ENCODE results near the gene TCERG1L. TPM values are rescaled to one million over a fixed set of nuclear protein-coding genes. Genes with fewer than 3 reads are reported as not detected.

The TCERG1L gene
- total RNA-seq, 2 experiments from 2014 or later, result 0.06 TPM; not detected in 1

GRCh38 chr10:131173484-131174210 is 137.9 kb downstream of the TCERG1L start:
- intact Hi-C loops (cut with DNase I, micrococcal nuclease), result no loop called here
- no peak overlapping the region for H3K4me3 ChIP-seq (ENCODE audit: low read length)
- DNase-seq (no peak), ATAC-seq (ENCODE audit: poor library complexity) (no peak)
- no peaks in the 10 kb centered on the region for H3K27me3 ChIP-seq (ENCODE audit: control insufficient read depth in 1 of 2, insufficient read depth in 2 of 2, low read length in 2 of 2)
- H3K36me3 ChIP-seq (ENCODE audit: insufficient read depth, low read length), result no peaks in the 10 kb centered on the region
- Mint-ChIP-seq H3K27me3 (no peaks in the 10 kb centered on the region), H3K36me3 (ENCODE audit: low read depth) (no peaks in the 10 kb centered on the region), H3K9me3 (no peaks in the 10 kb centered on the region), H3K27ac (no peak overlapping the region), H3K4me3 (no peak overlapping the region), H3K4me1 (ENCODE audit: low read depth) (no peaks in the 10 kb centered on the region)
- H3K27ac ChIP-seq (ENCODE audit: low read depth in 1 of 2, low read length in 2 of 2), result no peak overlapping the region
- peaks cover 0 to 47% of the 10 kb centered on the region in 2 experiments for H3K9me3 ChIP-seq (ENCODE audit: control insufficient read depth in 1 of 2, insufficient read depth in 1 of 2, low read length in 2 of 2)
- no peak for TF ChIP-seq CTCF (IDR thresholded peaks at IDR 0.05)
- H3K4me1 ChIP-seq (ENCODE audit: insufficient read depth, low read length), result no peaks in the 10 kb centered on the region
- ChIA-PET POLR2A (no interaction called here), CTCF (no interaction called here)

DNA sequence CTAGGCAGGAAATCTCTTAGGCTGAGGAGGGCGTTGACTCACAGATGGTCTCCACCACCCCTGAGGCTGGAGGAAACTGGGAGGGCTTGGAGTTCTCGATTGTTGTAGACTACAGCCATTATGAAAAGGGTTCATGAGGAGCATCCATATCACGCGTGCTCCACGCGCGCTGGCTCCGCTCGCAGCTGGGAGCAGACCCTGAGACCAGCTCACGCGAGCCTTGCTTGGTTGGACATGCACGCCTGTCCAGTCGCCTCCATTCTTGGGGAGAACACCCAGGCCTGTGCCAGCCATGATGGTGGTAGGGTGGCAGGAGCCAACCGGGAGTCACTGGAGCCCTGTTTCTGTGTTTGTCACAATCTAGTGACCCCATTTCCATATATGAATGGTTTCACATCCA is 139.1 kb downstream of the TCERG1L start:
- ChIA-PET CTCF (no interaction called here), POLR2A (no interaction called here)
- Mint-ChIP-seq H3K36me3 (ENCODE audit: low read depth) (no peaks in the 10 kb centered on the region), H3K27me3 (no peaks in the 10 kb centered on the region), H3K9me3 (no peaks in the 10 kb centered on the region), H3K4me3 (no peak overlapping the region), H3K4me1 (ENCODE audit: low read depth) (no peaks in the 10 kb centered on the region), H3K27ac (no peak overlapping the region)
- DNase-seq (no peak), ATAC-seq (ENCODE audit: poor library complexity) (no peak)
- no peaks in the 10 kb centered on the region for H3K36me3 ChIP-seq (ENCODE audit: insufficient read depth, low read length)
- H3K27me3 ChIP-seq (ENCODE audit: control insufficient read depth in 1 of 2, insufficient read depth in 2 of 2, low read length in 2 of 2), result no peaks in the 10 kb centered on the region
- TF ChIP-seq CTCF (IDR thresholded peaks at IDR 0.05), result no peak
- no peak overlapping the region for H3K4me3 ChIP-seq (ENCODE audit: low read length)
- intact Hi-C loops (cut with DNase I, micrococcal nuclease), result no loop called here
- H3K27ac ChIP-seq (ENCODE audit: low read depth in 1 of 2, low read length in 2 of 2), result no peak overlapping the region
- H3K4me1 ChIP-seq (ENCODE audit: insufficient read depth, low read length), result no peaks in the 10 kb centered on the region
- peaks cover 0 to 45% of the 10 kb centered on the region in 2 experiments for H3K9me3 ChIP-seq (ENCODE audit: control insufficient read depth in 1 of 2, insufficient read depth in 1 of 2, low read length in 2 of 2)

- Mint-ChIP-seq H3K36me3 (ENCODE audit: low read depth) (no peaks in the 10 kb centered on the region), H3K27me3 (no peaks in the 10 kb centered on the region)
- no peak for DNase-seq
Observed at GRCh38 chr10:131169146-131169545, 142.4 kb downstream of the TCERG1L start.

More at GRCh38 chr10:131169146-131169545, 142.4 kb downstream of the TCERG1L start:
- Histone ChIP-seq H3K4me1 (ENCODE audit: insufficient read depth, low read length) (no peaks in the 10 kb centered on the region), H3K36me3 (ENCODE audit: insufficient read depth, low read length) (no peaks in the 10 kb centered on the region), H3K9me3 (ENCODE audit: control insufficient read depth in 1 of 2, insufficient read depth in 1 of 2, low read length in 2 of 2) (peaks cover 0 to 33% of the 10 kb centered on the region in 2 experiments), H3K27me3 (ENCODE audit: control insufficient read depth in 1 of 2, insufficient read depth in 2 of 2, low read length in 2 of 2) (no peaks in the 10 kb centered on the region), H3K27ac (ENCODE audit: low read depth in 1 of 2, low read length in 2 of 2) (no peak overlapping the region), H3K4me3 (ENCODE audit: low read length) (no peak overlapping the region)
- ChIA-PET POLR2A (no interaction called here), CTCF (no interaction called here)
- no peaks in the 10 kb centered on the region for H3K4me1 Mint-ChIP-seq (ENCODE audit: low read depth)
- ATAC-seq (ENCODE audit: poor library complexity), result no peak
- no peak overlapping the region for H3K4me3 Mint-ChIP-seq
- no peak for TF ChIP-seq CTCF (IDR thresholded peaks at IDR 0.05)
- intact Hi-C loops (cut with DNase I, micrococcal nuclease), result loop anchor here in 1 of 2 experiments (10.0 kb wide), 1 partner anchor 616 kb away; no protein-coding TSS in a partner anchor
- no peak overlapping the region for H3K27ac Mint-ChIP-seq
- H3K9me3 Mint-ChIP-seq, result no peaks in the 10 kb centered on the region

Data from CD4-positive, alpha-beta T cell (primary cell).